Amygdala (tissue), 56 donors: ENCODE data around the gene SCARF1.

Experiments
- DNase-seq, 56 donors: peaks; one replicate each; lab custom pipeline; 2025; lab: John Stamatoyannopoulos, UW

SCARF1 gene

GRCh38 chr17:1629504-1630310 is 15.8 kb downstream of the SCARF1 start:
- peak in 25 of 56 donors; percentile 12 to 56 (median 32) for DNase-seq

- peak in 55 of 56 donors; percentile 74 to 98 (median 94) for DNase-seq
These were observed 16.6 kb downstream of the SCARF1 start for GRCh38 chr17:1628856-1629503.

- peak in 53 of 56 donors; percentile 50 to 91 (median 77) for DNase-seq
These were observed 17.3 kb downstream of the SCARF1 start, which contains the start of gene SLC43A2 for GRCh38 chr17:1627982-1628855. Gene SLC43A2 (minus strand): TSS chr17:1628834. CDS start chr17:1627874, 960 bp downstream.

- DNase-seq: peak in 12 of 56 donors; percentile 20 to 42 (median 32)
These were observed 18.1 kb downstream of the SCARF1 start for GRCh38 chr17:1627182-1627981.

GRCh38 chr17:1626333-1626732 is 19.2 kb downstream of the SCARF1 start:
- DNase-seq: no peak

GRCh38 chr17:1625581-1625980 is 20.0 kb downstream of the SCARF1 start:
- no peak for DNase-seq

- DNase-seq: no peak
These were observed 20.5 kb downstream of the SCARF1 start for GRCh38 chr17:1625053-1625452.

- no peak for DNase-seq
These were observed 20.9 kb downstream of the SCARF1 start for GRCh38 chr17:1624650-1625049.

- no peak for DNase-seq
These were observed 22.4 kb downstream of the SCARF1 start for GRCh38 chr17:1623057-1623630.

GRCh38 chr17:1621273-1621954 is 24.1 kb downstream of the SCARF1 start:
- no peak for DNase-seq

- no peak for DNase-seq
These were observed 25.0 kb downstream of the SCARF1 start for GRCh38 chr17:1620486-1620885.

GRCh38 chr17:1617620-1618174 is 27.8 kb downstream of the SCARF1 start:
- DNase-seq: no peak

GRCh38 chr17:1616101-1616500 is 29.4 kb downstream of the SCARF1 start:
- no peak for DNase-seq

GRCh38 chr17:1612400-1612799 is 33.1 kb downstream of the SCARF1 start:
- no peak for DNase-seq

GRCh38 chr17:1611715-1612114 is 33.8 kb downstream of the SCARF1 start:
- no peak for DNase-seq

GRCh38 chr17:1608676-1609075 is 36.9 kb downstream of the SCARF1 start:
- no peak for DNase-seq

- DNase-seq: no peak
These were observed 37.6 kb downstream of the SCARF1 start for GRCh38 chr17:1607971-1608320.

- no peak for DNase-seq
These were observed 39.1 kb downstream of the SCARF1 start for GRCh38 chr17:1606352-1606985.
